ENCODE measurements around the gene ABLIM2.

Gene ABLIM2

GRCh38 chr4:7955393-7955792, 203.2 kb downstream of the ABLIM2 start:
- FAIRE-seq (no peak), DNase-seq (ENCODE audit: insufficient read length, low spot score) (no peak)
- no peak for TF ChIP-seq CTCF (IDR thresholded peaks at IDR 0.05; ENCODE audit: insufficient read depth, missing control alignments)

DNA sequence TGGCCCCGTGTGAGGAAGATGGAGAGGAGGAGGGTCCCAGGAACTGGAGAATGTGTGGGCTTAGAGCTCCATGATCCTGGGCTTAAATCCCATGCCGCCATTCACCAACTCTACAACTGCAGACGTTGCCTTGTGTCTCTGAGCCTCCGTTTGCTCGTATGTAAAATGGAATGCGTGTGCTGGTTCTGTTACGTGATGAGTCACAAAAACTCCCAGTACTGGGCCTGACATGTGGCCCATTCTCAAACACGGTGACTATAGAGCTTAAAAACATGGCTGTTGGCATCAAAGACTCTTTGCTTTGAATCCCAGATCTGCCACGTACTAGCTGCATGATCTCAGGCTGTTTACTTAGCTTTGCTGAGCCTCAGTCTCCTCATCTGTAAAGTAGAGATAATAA, 206.0 kb downstream of the ABLIM2 start:
- FAIRE-seq, result no peak
- no peak for DNase-seq (ENCODE audit: insufficient read length, low spot score)

GRCh38 chr4:7950301-7951092, 208.1 kb downstream of the ABLIM2 start:
- no peak for TF ChIP-seq CTCF (IDR thresholded peaks at IDR 0.05; ENCODE audit: insufficient read depth, missing control alignments)
- no peak for FAIRE-seq
- DNase-seq (ENCODE audit: insufficient read length, low spot score), result no peak

More for the DNA sequence above, 206.0 kb downstream of the ABLIM2 start:
- TF ChIP-seq CTCF (IDR thresholded peaks at IDR 0.05; ENCODE audit: insufficient read depth, missing control alignments), result no peak

DNA sequence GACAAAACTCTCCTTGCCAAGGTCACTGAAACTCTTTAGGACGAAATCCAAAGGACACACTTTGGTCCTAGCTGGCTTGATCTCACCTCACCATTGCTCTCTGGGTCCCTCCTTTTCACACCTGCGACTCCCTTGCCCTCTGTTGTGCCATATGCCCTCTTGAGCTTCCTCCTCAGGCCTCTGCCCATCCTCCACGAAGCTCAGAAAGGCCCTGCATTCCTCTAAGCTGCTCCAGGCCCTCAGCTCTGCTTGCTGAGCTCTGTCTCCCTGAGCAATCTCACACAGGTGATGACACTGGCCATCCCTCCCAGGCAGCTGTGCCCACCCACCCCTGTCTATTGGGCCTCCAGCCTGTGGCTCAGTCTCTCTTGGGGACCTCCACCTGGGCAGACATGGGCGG, 208.9 kb downstream of the ABLIM2 start:
- no peak for DNase-seq (ENCODE audit: insufficient read length, low spot score)
- FAIRE-seq, result no peak
- no peak for TF ChIP-seq CTCF (IDR thresholded peaks at IDR 0.05; ENCODE audit: insufficient read depth, missing control alignments)

DNA sequence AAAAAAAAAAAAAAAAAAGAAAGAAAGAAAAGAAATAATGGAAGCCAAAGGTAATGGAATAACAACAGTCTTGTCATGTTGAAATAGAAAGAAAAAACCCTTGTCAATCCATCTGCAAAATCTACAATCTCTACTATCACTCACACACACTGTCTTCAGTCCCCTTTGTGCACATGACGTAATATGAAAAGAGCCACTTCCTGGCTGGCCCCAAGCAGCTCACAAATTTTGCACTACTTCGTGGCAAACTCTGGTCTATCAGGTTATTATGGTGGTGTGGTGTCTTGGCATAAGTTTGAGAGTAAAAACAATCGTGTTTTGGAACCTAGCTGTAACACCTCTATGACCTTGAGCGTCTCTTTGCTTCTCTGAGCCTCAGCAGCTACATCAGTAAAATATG, 210.7 kb downstream of the ABLIM2 start:
- no peak for TF ChIP-seq CTCF (IDR thresholded peaks at IDR 0.05; ENCODE audit: insufficient read depth, missing control alignments)
- no peak for FAIRE-seq
- DNase-seq (ENCODE audit: insufficient read length, low spot score), result no peak

DNA sequence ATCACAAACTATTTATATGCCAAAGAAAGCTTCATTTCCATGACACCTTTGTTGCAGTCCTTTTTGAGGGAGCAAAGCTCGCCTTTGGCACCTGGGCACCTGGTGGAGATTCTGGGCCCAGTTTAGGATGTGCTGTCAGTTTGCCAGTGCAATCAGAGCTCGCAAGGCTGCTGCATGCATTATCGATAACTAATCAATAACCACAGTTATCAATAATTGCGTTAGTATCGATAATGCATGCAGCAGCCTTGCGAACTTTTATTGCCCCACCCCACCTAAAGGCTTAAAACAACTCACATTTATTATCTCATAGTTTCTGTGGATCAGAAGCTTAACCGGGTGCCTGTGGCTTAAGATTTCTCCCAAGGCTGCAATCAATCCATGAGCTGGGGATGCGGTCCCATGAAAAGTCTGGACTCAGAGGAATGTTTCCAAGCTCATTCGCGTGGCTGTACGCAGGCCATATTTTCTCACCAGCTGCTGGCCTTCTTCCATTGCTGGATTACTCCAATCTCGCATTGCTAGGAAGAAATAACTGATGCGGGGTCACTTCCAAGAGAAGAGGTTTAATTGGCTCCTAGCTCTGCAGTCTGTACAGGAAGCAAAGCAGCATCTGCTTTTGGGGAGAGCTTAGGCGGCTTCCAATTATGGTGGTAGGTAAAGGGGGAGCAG, 212.8 kb downstream of the ABLIM2 start:
- no peak for FAIRE-seq
- DNase-seq (ENCODE audit: insufficient read length, low spot score), result no peak
- TF ChIP-seq CTCF (IDR thresholded peaks at IDR 0.05; ENCODE audit: insufficient read depth, missing control alignments), result no peak

Data from D721Med (cell line).